HepG2 (cell line): ENCODE data around the gene C4orf17. TPM values are rescaled to one million over a fixed set of nuclear protein-coding genes. Genes with fewer than 3 reads are reported as not detected.
A peak's percentile ranks its signal among the peaks of the same experiment; 100 is the strongest.

ENCODE experiments used
- ATAC-seq: fragments of 200-7000 bp; cut with Tn5 transposase; 3 replicates; pipeline ENCODE4 v1.9.1; 2020; ENCODE audit warnings: mild to moderate bottlenecking, moderate library complexity
- BruUV-seq: library from RNA; stranded (reverse); fragments of 400-500 nt; replicated peaks from 2 replicates; lab custom pipeline; 2021; lab: Mats Ljungman, UMichigan
- CTCF ChIA-PET: fragments of 300-600 bp; formaldehyde crosslinking; extraction: SDS; loops from one replicate; lab custom pipeline; 2021; ENCODE audit warnings: low total read pairs, inconsistent platforms, low intra/inter-chr PET ratio; lab: Yijun Ruan, JAX
- POLR2A ChIA-PET: fragments of 350-600 bp; sonication (Branson Sonifier 250); formaldehyde crosslinking; loops from one replicate; lab custom pipeline; 2020; ENCODE audit warnings: antibody characterized with exemption, inconsistent platforms; lab: Yijun Ruan, JAX
- DNase-seq: peaks from one replicate; pipeline ENCODE4 v3.0.0-alpha.2; 2015; ENCODE audit warnings: low spot score
- FAIRE-seq: peaks from 3 replicates; lab custom pipeline; 2011; peaks lifted over from hg19 to GRCh38; lab: Jason Lieb, UNC
- H2AFZ ChIP-seq: one replicate; pipeline ENCODE4 v1.6.1; 2011; ENCODE audit warnings: low read length, inconsistent platforms
- H3K27ac ChIP-seq: fragments of 300-600 bp; 3 replicates; pipeline ENCODE4 v1.8.0; 2011; ENCODE audit warnings: mixed run types, mild to moderate bottlenecking, mixed read lengths, low read length, inconsistent platforms; ENCODE audit not compliant: insufficient read depth; ENCODE audit errors: extremely low read length
- H3K27me3 ChIP-seq, 2 experiments: fragments of 200-600 bp in 1 of 2; 2 replicates in 1 of 2; 3 replicates in 1 of 2; pipeline versions ENCODE4 v1.6.0 to v1.8.0; 2011; ENCODE audit warnings: low read length in 2 of 2, mild to moderate bottlenecking in 2 of 2, moderate library complexity in 2 of 2, inconsistent platforms in 1 of 2; ENCODE audit not compliant: insufficient read depth in 2 of 2, control insufficient read depth in 1 of 2
- H3K36me3 ChIP-seq, 2 experiments: fragments of 200-600 bp in 1 of 2; replicated peaks in 1 of 2; 2 replicates in 1 of 2; 3 replicates in 1 of 2; pipeline versions ENCODE4 v1.5.1 to v1.8.0; 2011; ENCODE audit warnings: low read length in 2 of 2, inconsistent platforms in 1 of 2; ENCODE audit not compliant: insufficient read depth in 2 of 2, control insufficient read depth in 1 of 2
- H3K4me1 ChIP-seq: 2 replicates; pipeline ENCODE4 v1.5.1; 2012; ENCODE audit warnings: low read length, inconsistent platforms; ENCODE audit not compliant: insufficient read depth
- H3K4me2 ChIP-seq: 2 replicates; pipeline ENCODE4 v1.6.0; 2011; ENCODE audit warnings: low read depth, low read length, inconsistent platforms
- H3K4me3 ChIP-seq, 3 experiments: fragments of 200-600 bp in 1 of 3; sonication (generic), shearing (Covaris generic) in 1 of 3; replicated peaks in 1 of 3; 2 replicates each; pipeline ENCODE4 v1.5.1; 2011 to 2016; ENCODE audit warnings: low read length in 3 of 3, inconsistent platforms in 2 of 3, low read depth in 2 of 3, mild to moderate bottlenecking in 2 of 3, control low read depth in 1 of 3, mixed read lengths in 1 of 3; ENCODE audit not compliant: insufficient read depth in 1 of 3
- H3K79me2 ChIP-seq: one replicate; pipeline ENCODE4 v1.6.1; 2011; ENCODE audit warnings: low read length, inconsistent platforms; ENCODE audit not compliant: insufficient read depth
- H3K9ac ChIP-seq: 2 replicates; pipeline ENCODE4 v1.6.0; 2011; ENCODE audit warnings: mild to moderate bottlenecking, low read depth, low read length, inconsistent platforms; ENCODE audit not compliant: insufficient read depth
- H3K9me3 ChIP-seq: 2 replicates; pipeline ENCODE4 v1.5.1; 2012; ENCODE audit warnings: mild to moderate bottlenecking, low read length
- H4K20me1 ChIP-seq: 2 replicates; pipeline ENCODE4 v1.6.0; 2011; ENCODE audit warnings: inconsistent platforms, mild to moderate bottlenecking, low read length, moderate library complexity; ENCODE audit not compliant: insufficient read depth
- AKAP8 ChIP-seq: sonication (generic); formaldehyde crosslinking; IDR thresholded peaks from 2 replicates; pipeline ENCODE4 v1.5.1; 2020; ENCODE audit warnings: mild to moderate bottlenecking, missing genetic modification reagents
- CBX2 ChIP-seq, 2 experiments: fragments of 200-600 bp in 1 of 2; sonication (generic); formaldehyde crosslinking in 1 of 2; IDR thresholded peaks; 2 replicates each; pipeline versions ENCODE4 v1.7.0 to v1.8.1; 2018 to 2022; ENCODE audit warnings: low read depth in 2 of 2, low read length in 1 of 2, mild to moderate bottlenecking in 1 of 2, missing genetic modification reagents in 1 of 2
- GATAD2A ChIP-seq: IDR thresholded peaks from 2 replicates; pipeline ENCODE4 v1.6.1; 2016
- HDAC2 ChIP-seq: sonication (generic); formaldehyde crosslinking; IDR thresholded peaks from 2 replicates; pipeline ENCODE4 v1.4.0; 2020; ENCODE audit warnings: missing genetic modification reagents
- HNRNPH1 ChIP-seq: fragments of 200-400 bp; formaldehyde crosslinking; optimal IDR thresholded peaks from 2 replicates; pipeline ENCODE3; 2017; ENCODE audit warnings: mild to moderate bottlenecking, low read depth, low read length
- MIXL1 ChIP-seq: IDR thresholded peaks from 2 replicates; pipeline ENCODE4 v1.6.1; 2016
- NR1H2 ChIP-seq: sonication (generic); formaldehyde crosslinking; IDR thresholded peaks from 2 replicates; pipeline ENCODE4 v1.8.1; 2022; ENCODE audit warnings: low read depth, missing genetic modification reagents, borderline replicate concordance
- RARG ChIP-seq: sonication (generic); formaldehyde crosslinking; IDR thresholded peaks from 2 replicates; pipeline ENCODE4 v1.4.0; 2020; ENCODE audit warnings: low read depth, mild to moderate bottlenecking, missing genetic modification reagents
- SIN3A ChIP-seq: IDR thresholded peaks from 2 replicates; pipeline ENCODE4 v1.6.1; 2011; ENCODE audit warnings: low read depth, mild to moderate bottlenecking, control low read depth, low read length, borderline replicate concordance
- SMAD3 ChIP-seq: sonication (generic); formaldehyde crosslinking; IDR thresholded peaks from 2 replicates; pipeline ENCODE4 v1.4.0; 2020; ENCODE audit warnings: missing genetic modification reagents
- THAP11 ChIP-seq: IDR thresholded peaks from 2 replicates; pipeline ENCODE4 v1.6.1; 2016; ENCODE audit warnings: missing biosample characterization, missing genetic modification reagents
- THYN1 ChIP-seq: sonication (generic); formaldehyde crosslinking; IDR thresholded peaks from 2 replicates; pipeline ENCODE4 v1.8.1; 2023; ENCODE audit warnings: low read depth, mild to moderate bottlenecking, moderate library complexity, missing genetic modification reagents, borderline replicate concordance
- ZNF251 ChIP-seq: sonication (generic); formaldehyde crosslinking; IDR thresholded peaks from 2 replicates; pipeline ENCODE4 v1.9.0; 2021; ENCODE audit warnings: mild to moderate bottlenecking, missing genetic modification reagents
- ZNF263 ChIP-seq: sonication (generic); formaldehyde crosslinking; IDR thresholded peaks from 2 replicates; pipeline ENCODE4 v1.4.0; 2020; ENCODE audit warnings: missing genetic modification reagents
- ZNF558 ChIP-seq: sonication (generic); formaldehyde crosslinking; IDR thresholded peaks from 2 replicates; pipeline ENCODE4 v1.9.0; 2022; ENCODE audit warnings: mild to moderate bottlenecking, missing genetic modification reagents, borderline replicate concordance
- ZNF589 ChIP-seq: sonication (generic); formaldehyde crosslinking; conservative IDR thresholded peaks from 2 replicates; pipeline ENCODE4 v1.8.0; 2022; ENCODE audit warnings: mild to moderate bottlenecking, moderate library complexity, missing genetic modification reagents
- ZNF788 ChIP-seq: sonication (generic); formaldehyde crosslinking; IDR thresholded peaks from 2 replicates; pipeline ENCODE4 v1.5.0; 2020; ENCODE audit warnings: mild to moderate bottlenecking, missing genetic modification reagents, borderline replicate concordance
- WGBS: methylation state at CpG from one replicate; pipeline ENCODE4 v1.1.6; 2017; ENCODE audit warnings: low lambda C conversion rate; 5-methylcytosine and 5-hydroxymethylcytosine counted together
- in situ Hi-C: cut with HindIII; loops from 2 replicates; pipeline ENCODE4 v1.10.0; 2017; ENCODE audit warnings: low pct_unique_long_range_greater_than_20kb; ENCODE audit not compliant: extremely low pct_ligation_motif_present
- intact Hi-C: fragments of 100-400 bp; cut with micrococcal nuclease; formaldehyde crosslinking; loops from one replicate; pipeline ENCODE4 v1.10.0; 2022; ENCODE audit not compliant: unreplicated experiment
- polyA plus RNA-seq, 8 experiments: library from polyadenylated mRNA; depleted of rRNA in 3 of 8; stranded (reverse) in 7 of 8; unstranded in 1 of 8; fragments of >200 nt; fragmentation: Illumina TruSeq in 4 of 8; extraction: Trizol in 4 of 8; gene quantifications; 2 replicates each; pipeline versions ENCODE4 v1.2.1 to v1.2.3, GENCODE V29; 2011 to 2016; ENCODE audit warnings: low read depth in 4 of 8, missing spikeins in 1 of 8, mixed read lengths in 1 of 8; ENCODE audit not compliant: insufficient read depth in 1 of 8
- total RNA-seq, 5 experiments: library from RNA; depleted of rRNA; stranded (reverse); fragments of >200 nt; fragmentation: Illumina TruSeq; extraction: Trizol; gene quantifications; 2 replicates each; pipeline ENCODE4 v1.2.3, GENCODE V29; 2016; ENCODE audit warnings: low read depth in 1 of 5

Gene C4orf17
- total and polyA plus RNA-seq, 2 of the 13 experiments (the other 11 are each of a cell fraction or from before 2014, with no cell fraction given), result not detected

DNA sequence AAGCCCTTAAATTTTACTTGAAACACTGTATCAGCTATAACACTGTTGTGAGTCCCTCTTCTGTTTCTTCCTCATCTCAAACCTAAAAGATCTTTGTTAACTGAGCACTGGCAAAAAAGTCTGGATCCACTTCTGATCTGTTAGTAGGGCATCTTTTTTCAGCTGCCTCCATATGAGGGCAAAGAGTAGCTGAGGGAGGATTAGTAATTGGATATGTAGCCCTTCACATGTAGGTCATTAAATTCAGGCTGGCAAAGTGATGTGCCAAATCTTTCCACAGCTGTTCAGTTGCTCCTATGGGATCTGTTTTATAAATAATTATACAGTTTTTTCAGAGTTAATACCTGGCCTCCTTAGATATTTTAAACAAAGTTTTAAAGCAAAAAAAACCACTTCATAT lies 54.1 kb downstream of the C4orf17 start:
- H3K9ac ChIP-seq, result no peak overlapping the region
- TF ChIP-seq NR1H2 (CRISPR knock-in tag) (no peak), ZNF558 (CRISPR knock-in tag) (no peak), MIXL1 (CRISPR knock-in tag) (no peak), ZNF263 (CRISPR knock-in tag) (no peak)
- no peaks in the 10 kb centered on the region for H4K20me1 ChIP-seq
- H3K79me2 ChIP-seq, result no peaks in the 10 kb centered on the region
- FAIRE-seq, result no peak
- no peak overlapping the region for H3K4me2 ChIP-seq
- intact Hi-C loops, result loop anchor here (1.0 to 5.0 kb wide), 2 partner anchors 9 to 157 kb away; partner anchors contain the start of gene MTTP
- H3K4me1 ChIP-seq, result peaks cover 7% of the 10 kb centered on the region; the same call in 1 of the 2 replicates
- no peak overlapping the region for H3K27ac ChIP-seq
- no peak for ATAC-seq
- no peaks in the 10 kb centered on the region for H3K36me3 ChIP-seq
- CTCF ChIA-PET, result no interaction called here
- no peak overlapping the region for H2AFZ ChIP-seq
- POLR2A ChIA-PET, result no interaction called here
- in situ Hi-C loops, result loop anchor here (5.0 to 10.0 kb wide), 3 partner anchors 242 to 382 kb away; partner anchors contain the start of gene DNAJB14
- BruUV-seq, result no TSS peak
- H3K27me3 ChIP-seq, result no peaks in the 10 kb centered on the region
- no peaks in the 10 kb centered on the region for H3K9me3 ChIP-seq
- DNase-seq, result no peak
- no peak overlapping the region for H3K4me3 ChIP-seq

- in situ Hi-C loops, result no loop called here
- H3K36me3 ChIP-seq, result no peaks in the 10 kb centered on the region
- BruUV-seq, result no TSS peak
These were observed 61.1 kb downstream of the C4orf17 start for GRCh38 chr4:99571883-99572282.

More at GRCh38 chr4:99571883-99572282, 61.1 kb downstream of the C4orf17 start:
- POLR2A ChIA-PET, result interaction anchor here (3.9 kb wide), 1 partner anchor 9 kb away, joined by 44 read pairs; the partner anchor contains the start of gene TRMT10A
- ATAC-seq, result no peak
- Histone ChIP-seq H3K9me3 (no peaks in the 10 kb centered on the region), H3K27me3 (no peaks in the 10 kb centered on the region), H3K4me2 (peak overlapping the region; percentile 65), H3K9ac (no peak overlapping the region)
- intact Hi-C loops, result no loop called here
- FAIRE-seq, result no peak
- no peak for TF ChIP-seq SMAD3 (CRISPR knock-in tag)
- TF ChIP-seq ZNF589 (CRISPR knock-in tag), result no peak
- TF ChIP-seq SIN3A, result no peak
- TF ChIP-seq HNRNPH1, result no peak
- no peak for TF ChIP-seq GATAD2A
- TF ChIP-seq HDAC2 (CRISPR knock-in tag), result no peak
- no peak for TF ChIP-seq ZNF788 (CRISPR knock-in tag)
- TF ChIP-seq ZNF251, result no peak
- TF ChIP-seq RARG, result no peak
- no peak for TF ChIP-seq THAP11 (CRISPR knock-in tag)
- TF ChIP-seq THYN1 (CRISPR knock-in tag), result no peak
- TF ChIP-seq CBX2 (IDR thresholded peaks at IDR 0.05; ENCODE audit: low read depth, low read length), result no peak
- no peak for TF ChIP-seq CBX2 (CRISPR knock-in tag; IDR thresholded peaks at IDR 0.05; ENCODE audit: low read depth)
- TF ChIP-seq AKAP8 (CRISPR knock-in tag), result no peak
- TF ChIP-seq, all 625 proteins: peak for 0
- 43% methylated on average over 1 of the region's 1 CpG for WGBS
- Histone ChIP-seq H4K20me1 (no peaks in the 10 kb centered on the region), H3K79me2 (peaks cover 18% of the 10 kb centered on the region), H3K4me1 (peaks cover 33% of the 10 kb centered on the region), H2AFZ (peak overlapping the region; percentile 34), H3K4me3 (no peak overlapping the region), H3K27ac (no peak overlapping the region)
- CTCF ChIA-PET, result no interaction called here
- no peak for DNase-seq
